Lung (tissue), 12 donors: Measurements from ENCODE around the gene GAL3ST1. TPM values are rescaled to one million over a fixed set of nuclear protein-coding genes. Genes with fewer than 3 reads are reported as not detected.

Experiments
- ATAC-seq: fragments of 200-7000 bp; cut with Tn5 transposase; one replicate; pipeline ENCODE4 v1.9.1; 2020; ENCODE audit warnings: moderate number of reproducible peaks; ENCODE audit not compliant: insufficient read depth, low FRiP score
- DNase-seq, 3 donors: peaks; one replicate each; pipeline ENCODE4 v3.0.0-alpha.2; 2013 to 2017
- H3K27ac ChIP-seq, 2 donors: one replicate each; pipeline ENCODE4 v1.5.1; 2013; ENCODE audit warnings: mild to moderate bottlenecking in 2 of 2, moderate library complexity in 2 of 2, control low read depth in 1 of 2, inconsistent platforms in 1 of 2, low read depth in 1 of 2, low read length in 1 of 2
- H3K27me3 ChIP-seq, 3 donors: one replicate each; pipeline ENCODE4 v1.5.1; 2013; ENCODE audit warnings: low read length in 2 of 3; ENCODE audit not compliant: control insufficient read depth in 3 of 3, insufficient read depth in 3 of 3
- H3K36me3 ChIP-seq, 4 donors: one replicate each; pipeline ENCODE4 v1.5.1; 2013; ENCODE audit warnings: low read length in 4 of 4, mild to moderate bottlenecking in 1 of 4, moderate library complexity in 1 of 4; ENCODE audit not compliant: control insufficient read depth in 4 of 4, insufficient read depth in 4 of 4
- H3K4me1 ChIP-seq, 5 donors: one replicate each; pipeline ENCODE4 v1.5.1; 2013; ENCODE audit warnings: low read length in 5 of 5, mild to moderate bottlenecking in 2 of 5, moderate library complexity in 1 of 5; ENCODE audit not compliant: control insufficient read depth in 5 of 5, insufficient read depth in 5 of 5
- H3K4me3 ChIP-seq: one replicate; pipeline ENCODE4 v1.5.1; 2013; ENCODE audit warnings: mild to moderate bottlenecking, control low read depth, moderate library complexity
- H3K9ac ChIP-seq, 2 donors: one replicate each; pipeline ENCODE4 v1.5.1; 2013; ENCODE audit warnings: low read length in 2 of 2, control low read depth in 1 of 2; ENCODE audit not compliant: insufficient read depth in 1 of 2
- H3K9me3 ChIP-seq, 4 donors: one replicate each; pipeline ENCODE4 v1.5.1; 2013; ENCODE audit warnings: low read length in 3 of 4, mild to moderate bottlenecking in 1 of 4, moderate library complexity in 1 of 4; ENCODE audit not compliant: control insufficient read depth in 4 of 4, insufficient read depth in 3 of 4
- WGBS, 2 donors: extraction: QIAGEN DNeasy Blood & Tissue Kit; methylation state at CpG; one replicate each; pipeline ENCODE4 v1.1.7; 2013; 5-methylcytosine and 5-hydroxymethylcytosine counted together
- polyA plus RNA-seq, 2 donors: library from polyadenylated mRNA; stranded (reverse); fragments of 200-250 nt; gene quantifications; one replicate each; pipeline ENCODE4 v1.2.1, GENCODE V29; 2013
- total RNA-seq, 2 donors: library from RNA; depleted of rRNA in 1 of 2; stranded (reverse); fragments of >200 nt in 1 of 2; gene quantifications; one replicate each; pipeline ENCODE4 v1.2.1, GENCODE V29; 2014 to 2021
- TF ChIP-seq, protein P1 (sequence below): IDR thresholded peaks from 2 replicates; pipeline ENCODE4 v1.5.1; 2012; ENCODE audit warnings: mild to moderate bottlenecking; ENCODE audit errors: control extremely low read depth, extremely low read depth
- donor health status: control.
- donor health status: control.
- donor health status: Bipolar disorder and iron deficiency.
- donor health status: healthy.
- donor health status: DM: yes; HTN: yes; CAD: no.

GAL3ST1 gene
- total and polyA plus RNA-seq, 4 donors = 0.72 to 4.0 (median 3.4) TPM

DNA sequence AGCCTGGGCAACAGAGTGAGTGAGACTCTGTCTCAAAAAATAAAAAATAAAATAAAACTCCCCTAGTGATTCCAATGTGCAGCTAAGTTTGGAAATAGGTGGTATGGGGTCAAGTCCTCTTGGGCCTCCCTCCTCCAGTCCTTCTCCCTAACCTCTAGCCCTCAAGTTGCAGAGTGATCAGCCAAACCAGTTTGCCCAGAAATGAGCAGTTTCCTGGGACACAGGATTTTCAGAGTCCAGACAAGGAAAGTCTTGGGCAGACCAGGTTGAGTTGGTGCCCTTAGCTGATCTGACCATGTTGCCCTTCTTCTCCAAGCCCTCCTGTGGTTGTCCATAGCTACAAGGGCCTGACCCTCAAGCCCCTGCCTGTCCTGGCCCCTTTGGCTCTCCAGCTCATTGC, 40.4 kb upstream of the GAL3ST1 start:
- H3K9me3 ChIP-seq = no peaks in the 10 kb centered on the region
- H3K4me1 ChIP-seq = no peaks in the 10 kb centered on the region
- peaks cover 2 to 25% (median 9%) of the 10 kb centered on the region in 4 donors for H3K36me3 ChIP-seq
- no peak overlapping the region for H3K9ac ChIP-seq
- no peak overlapping the region for H3K27ac ChIP-seq
- no peak for DNase-seq
- ATAC-seq = no peak
- no peak overlapping the region for H3K4me3 ChIP-seq
- no peaks in the 10 kb centered on the region for H3K27me3 ChIP-seq
- TF ChIP-seq, protein P1, sequence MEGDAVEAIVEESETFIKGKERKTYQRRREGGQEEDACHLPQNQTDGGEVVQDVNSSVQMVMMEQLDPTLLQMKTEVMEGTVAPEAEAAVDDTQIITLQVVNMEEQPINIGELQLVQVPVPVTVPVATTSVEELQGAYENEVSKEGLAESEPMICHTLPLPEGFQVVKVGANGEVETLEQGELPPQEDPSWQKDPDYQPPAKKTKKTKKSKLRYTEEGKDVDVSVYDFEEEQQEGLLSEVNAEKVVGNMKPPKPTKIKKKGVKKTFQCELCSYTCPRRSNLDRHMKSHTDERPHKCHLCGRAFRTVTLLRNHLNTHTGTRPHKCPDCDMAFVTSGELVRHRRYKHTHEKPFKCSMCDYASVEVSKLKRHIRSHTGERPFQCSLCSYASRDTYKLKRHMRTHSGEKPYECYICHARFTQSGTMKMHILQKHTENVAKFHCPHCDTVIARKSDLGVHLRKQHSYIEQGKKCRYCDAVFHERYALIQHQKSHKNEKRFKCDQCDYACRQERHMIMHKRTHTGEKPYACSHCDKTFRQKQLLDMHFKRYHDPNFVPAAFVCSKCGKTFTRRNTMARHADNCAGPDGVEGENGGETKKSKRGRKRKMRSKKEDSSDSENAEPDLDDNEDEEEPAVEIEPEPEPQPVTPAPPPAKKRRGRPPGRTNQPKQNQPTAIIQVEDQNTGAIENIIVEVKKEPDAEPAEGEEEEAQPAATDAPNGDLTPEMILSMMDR = no peak

DNA sequence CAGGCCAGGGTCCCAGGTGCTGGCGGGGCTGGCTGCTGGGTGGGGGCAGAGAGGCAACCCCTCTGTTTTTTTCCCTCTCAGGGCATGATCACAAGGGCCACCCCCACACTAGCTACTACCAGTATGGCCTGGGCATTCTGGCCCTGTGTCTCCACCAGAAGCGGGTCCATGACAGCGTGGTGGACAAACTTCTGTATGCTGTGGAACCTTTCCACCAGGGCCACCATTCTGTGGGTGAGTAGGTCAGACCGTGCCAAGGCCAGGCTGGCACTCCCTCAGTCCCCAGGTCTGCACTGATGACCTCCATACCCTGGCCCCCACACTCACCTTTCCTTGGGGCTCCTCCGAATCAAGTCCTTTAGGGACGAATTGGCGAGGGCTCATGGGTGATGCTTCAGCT, 39.8 kb upstream of the GAL3ST1 start:
- H3K4me3 ChIP-seq = no peak overlapping the region
- H3K9ac ChIP-seq = no peak overlapping the region
- WGBS, 2 donors = 92 to 95% methylated on average over 7 of the region's 7 CpGs
- no peaks in the 10 kb centered on the region for H3K27me3 ChIP-seq
- DNase-seq (no peak), ATAC-seq (no peak)
- H3K27ac ChIP-seq = no peak overlapping the region
- peaks cover 0 to 2% (median 0%) of the 10 kb centered on the region in 5 donors for H3K4me1 ChIP-seq
- TF ChIP-seq, protein P1 = no peak
- H3K9me3 ChIP-seq = no peaks in the 10 kb centered on the region
- peaks cover 0 to 25% (median 9%) of the 10 kb centered on the region in 4 donors for H3K36me3 ChIP-seq

DNA sequence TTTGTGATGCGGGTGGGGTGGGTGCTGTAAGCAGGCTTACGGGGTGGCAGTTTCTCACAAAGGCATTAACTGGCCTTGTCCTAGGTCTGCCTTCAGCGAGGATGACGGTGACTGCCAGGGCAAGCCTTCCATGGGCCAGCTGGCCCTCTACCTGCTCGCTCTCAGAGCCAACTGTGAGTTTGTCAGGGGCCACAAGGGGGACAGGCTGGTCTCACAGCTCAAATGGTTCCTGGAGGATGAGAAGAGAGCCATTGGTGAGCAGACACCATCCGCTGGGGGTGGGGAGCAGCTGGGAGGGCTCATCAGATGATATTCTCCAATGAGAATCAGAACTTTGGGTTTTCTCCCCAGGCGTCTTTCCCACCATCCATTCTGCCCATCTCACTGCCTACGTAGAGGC, 38.3 kb upstream of the GAL3ST1 start:
- Histone ChIP-seq H3K36me3 (peaks cover 0 to 21% (median 9%) of the 10 kb centered on the region in 4 donors), H3K4me1 (peaks cover 0 to 7% (median under 1%) of the 10 kb centered on the region in 5 donors), H3K9me3 (no peaks in the 10 kb centered on the region), H3K9ac (no peak overlapping the region), H3K4me3 (no peak overlapping the region), H3K27ac (no peak overlapping the region), H3K27me3 (no peaks in the 10 kb centered on the region)
- TF ChIP-seq, protein P1 = no peak
- ATAC-seq (no peak), DNase-seq (no peak)
- WGBS, 2 donors = 95 to 96% methylated on average over 8 of the region's 8 CpGs

DNA sequence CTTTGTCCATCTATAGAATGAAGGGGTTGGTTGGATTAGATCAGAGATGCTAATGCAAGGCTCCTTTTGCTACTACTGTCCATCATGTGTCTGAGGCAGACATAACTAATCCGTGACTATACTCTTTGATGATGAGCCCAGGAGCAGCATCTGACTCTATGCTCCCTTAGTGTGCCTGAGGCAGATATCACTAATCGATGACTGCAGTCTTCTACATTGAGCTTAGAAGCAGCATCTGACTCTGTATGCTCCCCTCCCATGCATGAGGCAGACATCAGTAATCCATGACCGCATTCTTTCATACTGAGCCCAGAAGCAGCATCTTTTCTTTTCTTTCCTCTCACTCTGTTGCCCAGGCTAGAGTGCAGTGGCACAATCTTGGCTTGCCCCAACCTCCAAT, 36.7 kb upstream of the GAL3ST1 start:
- no peak overlapping the region for H3K27ac ChIP-seq
- TF ChIP-seq, protein P1 = no peak
- H3K36me3 ChIP-seq = peaks cover 0 to 16% (median 9%) of the 10 kb centered on the region in 4 donors
- ATAC-seq (no peak), DNase-seq (no peak)
- no peak overlapping the region for H3K4me3 ChIP-seq
- no peaks in the 10 kb centered on the region for H3K27me3 ChIP-seq
- H3K4me1 ChIP-seq = peaks cover 3 to 10% (median 4%) of the 10 kb centered on the region in 5 donors
- H3K9me3 ChIP-seq = no peaks in the 10 kb centered on the region
- no peak overlapping the region for H3K9ac ChIP-seq
- 93 to 98% methylated on average over 3 of the region's 3 CpGs for WGBS, 2 donors
